GM10847 (cell line): ENCODE data around the gene FAM163A.

Experiments used
- POLR2A ChIP-seq: IDR thresholded peaks from 2 replicates; pipeline ENCODE4 v1.6.1; 2011; ENCODE audit not compliant: insufficient read length; ENCODE audit errors: extremely low read depth

FAM163A gene

GRCh38 chr1:179774000-179774399 lies 30.9 kb downstream of the FAM163A start:
- TF ChIP-seq POLR2A = no peak

GRCh38 chr1:179774566-179774965 lies 31.5 kb downstream of the FAM163A start:
- TF ChIP-seq POLR2A = no peak

DNA sequence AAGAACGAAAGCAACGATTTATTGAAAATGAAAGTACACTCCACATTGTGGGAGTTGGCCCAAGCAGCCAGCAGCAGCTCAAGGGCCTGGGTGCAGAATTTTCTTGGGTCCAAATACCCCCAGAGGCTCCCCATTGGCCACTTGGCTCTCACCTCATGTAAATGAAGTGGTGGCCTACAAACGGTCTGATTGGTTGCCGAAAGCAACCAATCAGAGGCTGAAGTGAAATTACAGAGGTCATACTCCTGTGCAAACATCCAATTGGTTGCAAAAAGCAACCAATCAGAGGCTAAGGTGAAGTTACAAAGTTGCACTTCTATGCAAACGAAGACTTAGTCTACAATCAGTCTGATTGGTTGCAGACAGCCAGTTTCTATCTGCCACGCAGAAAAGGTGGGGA lies 31.9 kb downstream of the FAM163A start:
- TF ChIP-seq POLR2A = no peak

- no peak for TF ChIP-seq POLR2A
Observed at GRCh38 chr1:179776831-179777230, 33.7 kb downstream of the FAM163A start.

DNA sequence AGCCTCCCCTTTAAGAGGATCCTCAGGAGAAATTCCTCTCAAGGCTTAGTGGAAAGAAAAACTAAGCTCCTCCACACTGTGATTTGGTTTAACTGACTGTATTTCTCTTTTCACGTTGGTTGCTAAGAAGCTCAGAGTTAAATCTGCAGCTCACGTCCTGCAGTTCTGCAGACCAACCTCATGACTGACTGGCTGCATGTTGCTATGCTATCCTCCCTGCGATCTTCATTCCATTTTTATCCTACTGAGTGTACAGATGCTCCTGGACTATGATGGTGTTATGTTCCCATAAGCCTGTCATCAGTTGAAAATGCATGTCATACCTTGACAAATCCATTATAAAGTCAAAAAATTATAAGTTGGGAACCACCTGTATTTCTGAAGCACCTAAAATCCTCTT lies 34.6 kb downstream of the FAM163A start:
- TF ChIP-seq POLR2A = no peak

GRCh38 chr1:179779645-179780272 lies 36.7 kb downstream of the FAM163A start:
- no peak for TF ChIP-seq POLR2A

DNA sequence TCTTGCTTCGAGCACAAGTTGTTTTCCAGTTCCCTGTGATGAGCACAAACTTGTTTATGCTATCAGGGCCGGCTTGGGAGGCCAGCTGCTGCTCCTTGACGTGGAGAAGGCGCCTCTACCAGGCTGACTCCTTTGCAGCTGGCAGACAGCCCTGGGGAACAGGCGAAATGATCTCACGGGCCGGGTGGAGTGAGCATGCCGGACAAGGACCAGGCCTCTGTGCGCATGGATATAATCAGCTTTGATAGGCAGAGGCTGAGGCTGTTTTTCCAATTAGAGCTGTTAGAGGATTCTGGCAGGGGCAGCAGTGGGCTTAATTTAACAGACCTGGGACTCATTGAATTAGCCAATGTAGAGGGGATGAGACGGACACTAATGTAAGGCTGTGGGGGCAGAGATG lies 38.9 kb downstream of the FAM163A start:
- no peak for TF ChIP-seq POLR2A

DNA sequence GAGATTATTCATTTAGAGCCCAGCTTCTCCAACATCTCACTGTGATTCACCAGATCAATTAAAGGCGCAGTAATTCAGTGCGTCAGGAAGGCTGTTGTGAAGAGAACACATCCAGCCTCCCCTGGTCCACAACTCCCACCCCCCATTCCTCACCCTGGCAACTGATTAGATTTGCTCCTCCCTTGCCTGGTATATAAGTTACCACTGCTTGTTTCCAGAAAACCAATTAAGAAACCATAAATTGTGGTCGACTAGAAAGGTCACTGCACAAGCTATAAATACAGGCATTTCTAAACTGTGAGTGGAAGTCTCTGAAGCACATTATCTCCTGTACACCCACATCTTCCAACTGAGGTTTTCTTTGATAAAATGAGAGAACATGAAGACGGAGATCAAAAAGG lies 41.9 kb downstream of the FAM163A start:
- no peak for TF ChIP-seq POLR2A

DNA sequence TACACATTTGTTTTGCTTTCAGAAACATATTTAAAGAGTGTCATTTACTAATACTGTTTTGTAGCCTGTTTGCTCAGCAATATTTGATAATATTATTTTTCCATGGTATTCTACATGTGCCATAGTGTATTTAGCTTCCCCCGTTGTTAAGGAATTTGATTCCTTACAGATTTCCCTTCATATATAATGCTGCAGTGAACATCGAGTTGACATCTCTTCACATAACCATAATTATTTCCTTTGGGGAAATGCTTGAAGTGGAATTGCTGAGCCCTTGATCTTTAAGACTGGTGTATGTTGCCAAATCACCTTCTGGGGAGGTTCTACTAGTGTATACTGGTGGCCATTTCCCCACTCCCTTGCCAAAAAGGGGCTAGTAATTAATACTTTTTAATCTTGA lies 42.6 kb downstream of the FAM163A start:
- no peak for TF ChIP-seq POLR2A

- no peak for TF ChIP-seq POLR2A
Observed at GRCh38 chr1:179786815-179787685, 44.0 kb downstream of the FAM163A start.

DNA sequence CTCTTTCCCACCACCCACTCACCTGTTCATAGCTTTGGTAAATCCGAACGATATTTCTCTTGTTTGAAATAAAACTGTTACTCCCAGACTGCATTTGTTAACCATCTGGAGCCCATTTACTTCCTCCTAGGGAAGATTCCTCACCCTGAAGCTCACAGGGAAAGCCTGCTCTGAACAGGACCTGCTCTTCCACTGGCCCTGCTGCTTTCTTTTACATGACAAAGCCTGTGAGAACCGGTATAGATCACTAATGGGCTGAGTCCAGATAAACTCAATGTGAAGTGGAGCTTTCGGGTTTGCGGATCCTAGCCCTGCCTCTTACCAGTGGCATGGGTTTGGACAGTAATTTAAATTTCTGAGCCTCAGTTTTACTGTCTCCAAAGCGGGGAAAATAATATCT lies 45.2 kb downstream of the FAM163A start:
- no peak for TF ChIP-seq POLR2A

GRCh38 chr1:179793281-179793680 lies 50.2 kb downstream of the FAM163A start:
- TF ChIP-seq POLR2A = no peak

GRCh38 chr1:179794146-179794545 lies 51.1 kb downstream of the FAM163A start:
- no peak for TF ChIP-seq POLR2A

DNA sequence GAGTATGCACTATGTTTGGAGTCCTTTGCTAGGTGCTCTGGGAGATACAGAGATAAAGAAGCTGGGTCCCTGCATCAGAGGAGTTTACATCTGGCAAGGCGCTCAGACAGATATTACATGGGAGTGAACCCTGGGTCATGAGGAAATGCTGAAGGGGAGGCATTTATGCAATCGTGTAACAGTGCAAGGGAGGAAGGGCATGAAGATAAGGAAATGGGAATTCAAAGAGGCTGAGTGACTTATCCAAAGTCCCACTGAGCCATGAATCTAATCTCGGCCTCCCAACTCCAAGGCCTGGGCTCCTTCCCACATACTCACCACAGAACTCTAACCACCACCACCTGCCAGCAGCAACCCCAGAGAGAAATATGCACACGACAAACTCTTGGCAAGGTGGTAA lies 51.6 kb downstream of the FAM163A start:
- TF ChIP-seq POLR2A = no peak

DNA sequence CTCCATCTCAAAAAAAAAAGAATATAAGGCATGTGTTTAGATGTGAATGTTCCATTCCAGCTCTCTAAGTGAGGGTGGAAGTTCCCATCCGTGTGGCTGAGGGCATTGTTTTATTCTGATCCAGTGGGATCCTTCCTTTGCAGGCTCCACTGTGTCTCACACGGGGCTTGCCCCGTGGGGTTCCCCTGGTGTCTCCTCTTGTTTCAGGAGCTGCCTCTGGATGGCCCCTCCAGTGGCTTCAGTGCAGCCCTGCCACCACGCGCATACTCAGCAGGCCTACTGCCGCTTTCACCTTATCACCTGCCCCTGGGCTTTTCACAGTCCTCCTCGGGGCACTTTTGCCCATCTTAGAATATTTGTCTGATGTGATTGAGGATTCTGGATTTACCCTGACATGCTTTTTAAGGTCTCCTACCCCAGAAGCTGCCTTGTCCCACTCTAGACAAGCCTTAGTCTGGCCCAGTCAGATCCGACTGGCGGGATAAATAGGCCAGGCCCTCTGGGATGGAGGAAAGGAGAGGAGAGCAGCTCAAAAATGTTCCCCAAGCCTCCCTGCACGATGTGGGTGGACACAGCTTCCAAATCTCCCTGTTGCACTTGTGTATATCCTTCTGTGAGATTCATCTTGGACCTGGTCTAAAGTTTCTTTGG lies 55.2 kb downstream of the FAM163A start:
- TF ChIP-seq POLR2A = no peak

DNA sequence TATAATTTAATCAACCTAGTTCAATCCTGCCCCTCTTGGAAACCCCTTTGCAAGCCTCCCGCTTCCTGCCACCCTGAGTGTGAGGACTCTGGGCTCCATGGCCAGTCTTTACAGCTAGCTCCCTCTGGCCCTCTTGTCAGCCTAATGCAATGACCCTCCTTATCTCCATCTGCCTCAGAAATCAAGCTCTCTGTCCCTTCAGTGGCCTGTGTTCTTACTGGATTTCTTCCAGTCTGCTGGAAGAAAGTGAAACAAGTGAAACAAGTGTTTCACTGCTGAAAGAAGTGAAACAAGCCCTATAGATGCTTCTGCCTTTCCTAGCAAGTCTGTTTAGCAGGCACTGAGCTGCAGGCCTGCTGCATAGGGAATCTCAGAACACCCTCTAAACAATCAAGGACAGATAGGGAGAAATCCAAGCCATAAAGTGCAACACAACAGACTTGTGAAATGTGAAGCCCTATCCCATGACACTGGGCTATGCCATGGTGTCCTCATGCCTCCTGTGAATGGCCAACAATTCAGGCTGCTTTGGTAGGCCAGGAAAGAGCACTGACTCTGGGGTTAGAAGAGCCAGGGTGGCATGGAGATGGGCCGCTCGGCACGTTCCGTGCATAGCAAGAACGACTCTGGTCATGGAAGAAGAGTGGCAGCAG lies 55.9 kb downstream of the FAM163A start:
- TF ChIP-seq POLR2A = no peak
